Renal cortex interstitium (tissue), 15 donors: ENCODE data around the gene CPLX4. TPM values are rescaled to one million over a fixed set of nuclear protein-coding genes. Genes with fewer than 3 reads are reported as not detected.
A peak's percentile ranks its signal among the peaks of the same experiment; 100 is the strongest.

Source experiments
- DNase-seq, 11 donors: peaks; one replicate each; pipeline ENCODE4 v3.0.0-alpha.2; 2013; ENCODE audit warnings: low read depth in 9 of 11, low spot score in 4 of 11; ENCODE audit errors: extremely low read depth in 1 of 11
- long read RNA-seq, 16 experiments: transcript quantifications; one replicate each; lab custom pipeline, GENCODE V29; 2026
- polyA plus RNA-seq, 3 donors: library from polyadenylated mRNA; unstranded; fragments of 120-200 nt; gene quantifications; one replicate each; pipeline ENCODE4 v1.2.1, GENCODE V29; 2013; ENCODE audit not compliant: insufficient read length in 3 of 3

The CPLX4 gene
- under 1 TPM; 0.06 to 0.23 (median 0.16) TPM for polyA plus RNA-seq
- long read RNA-seq, donor 1, result 0 reads
- long read RNA-seq, donor 2, result 0 reads
- long read RNA-seq, donor 3, result 0 reads
- long read RNA-seq, donor 4, result 0 reads
- long read RNA-seq, donor 5, result 0 reads
- long read RNA-seq, donor 6, result 0 reads
- long read RNA-seq, donor 7, result 0 reads
- long read RNA-seq, donor 8, result 0 reads
- long read RNA-seq, donor 9, result 0 reads
- long read RNA-seq, donor 10, result 0 reads
- long read RNA-seq, donor 11, result 0 reads
- long read RNA-seq, donor 12, result 0 reads
- long read RNA-seq, donor 13, result 0 reads
- long read RNA-seq, donor 14, result 0 reads
- long read RNA-seq, donor 15, result 0 reads
- long read RNA-seq, donor 16, result 0 reads

- DNase-seq, result peak in 3 of 11 donors; percentile 8 to 20 (median 15)
These were observed at the start of gene CPLX4 for GRCh38 chr18:59318460-59319050. TSS of gene CPLX4 (minus strand) at chr18:59318649. CDS start at chr18:59318462, 187 bp downstream.

- no peak for DNase-seq
These were observed 41.9 kb upstream of the CPLX4 start for GRCh38 chr18:59360381-59360780.

DNA sequence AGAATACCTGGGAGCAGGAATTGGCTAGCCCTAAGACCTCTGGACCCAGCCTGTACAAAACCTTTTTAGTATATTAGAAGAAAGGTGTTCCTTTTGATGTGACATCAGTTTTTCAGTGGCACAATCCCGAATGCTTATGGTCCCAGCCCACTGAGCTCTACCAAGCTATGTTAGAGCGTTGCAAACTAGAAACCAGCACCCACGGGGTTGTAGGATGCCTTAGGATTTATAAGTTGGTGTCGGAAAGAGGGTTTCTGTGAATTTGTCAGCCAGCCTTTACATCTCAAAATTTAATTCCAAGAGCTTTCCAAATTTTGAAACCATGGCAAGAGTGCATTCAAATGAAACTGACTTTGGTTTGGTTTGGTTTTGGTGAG is 41.1 kb upstream of the CPLX4 start:
- peak in 1 of 11 donors; percentile 23 for DNase-seq

DNA sequence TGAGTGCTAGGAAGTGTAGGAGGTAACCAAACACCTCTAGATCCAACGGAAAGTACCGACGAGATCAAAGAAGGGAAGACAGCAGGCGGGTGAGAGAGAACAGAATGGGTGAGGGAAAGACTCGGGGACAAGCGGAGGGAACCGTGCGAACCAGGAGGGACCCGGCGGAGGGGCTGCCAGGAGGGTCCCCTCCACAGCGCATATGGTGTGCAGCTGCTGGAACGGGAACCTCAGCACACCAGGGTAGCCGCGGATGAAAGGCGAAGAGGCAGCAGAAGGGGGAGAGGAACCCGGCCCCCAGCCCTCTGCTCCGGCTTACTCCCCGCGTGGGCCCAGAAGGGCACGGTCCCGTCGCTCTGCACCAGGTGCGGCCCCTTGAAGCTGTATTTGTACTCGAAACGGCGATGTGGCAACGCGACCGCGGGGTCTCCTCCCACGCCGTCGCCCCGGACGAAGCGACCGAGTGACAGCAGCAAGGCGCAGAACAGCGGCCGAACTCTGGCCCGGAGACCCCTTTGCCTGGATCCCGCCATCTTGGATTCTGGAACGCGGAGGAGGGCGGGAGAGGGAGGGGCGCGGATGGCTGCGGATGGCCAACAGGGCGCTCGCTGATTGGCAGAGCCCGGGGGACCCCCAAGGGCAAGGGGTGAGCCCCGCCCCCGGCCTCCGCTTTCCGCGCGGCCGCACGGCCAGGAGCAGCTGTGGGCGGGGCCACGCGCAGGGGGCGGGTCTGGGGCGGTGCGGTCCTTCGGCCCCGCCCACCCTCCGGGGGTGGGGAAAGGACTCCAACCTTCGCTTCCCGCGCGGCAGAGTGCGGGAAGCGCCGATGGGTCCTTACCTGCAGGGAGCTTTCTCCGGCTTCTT is 40.5 kb upstream of the CPLX4 start, which contains the start of gene LMAN1:
TSS of gene LMAN1 (minus strand) at position 554 of the 864 bp plus-strand sequence. CDS start at position 533, 21 bp downstream.
- peak; percentile 86 to 95 (median 93) for DNase-seq

- peak in 7 of 11 donors; percentile 8 to 78 (median 57) for DNase-seq
These were observed 39.9 kb upstream of the CPLX4 start for GRCh38 chr18:59358414-59358711.

DNA sequence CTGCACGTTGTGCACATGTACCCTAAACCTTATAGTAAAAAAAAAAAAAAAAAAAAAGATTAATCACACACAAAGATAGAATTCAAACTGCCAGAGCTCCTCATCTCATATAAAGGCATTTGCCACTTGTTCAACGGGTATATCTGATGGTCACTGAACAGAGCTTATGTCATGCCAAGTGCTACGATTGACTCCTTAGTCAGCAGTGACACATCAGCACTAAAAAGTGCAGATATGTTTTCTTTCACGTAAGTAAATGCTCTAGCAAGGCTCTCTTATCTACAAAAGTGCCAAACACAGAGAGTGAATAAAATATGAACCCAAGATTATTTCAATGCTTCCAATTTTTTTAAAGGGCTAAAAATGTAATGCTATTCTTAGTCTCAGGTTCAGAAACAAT is 39.5 kb upstream of the CPLX4 start:
- DNase-seq, result no peak

DNA sequence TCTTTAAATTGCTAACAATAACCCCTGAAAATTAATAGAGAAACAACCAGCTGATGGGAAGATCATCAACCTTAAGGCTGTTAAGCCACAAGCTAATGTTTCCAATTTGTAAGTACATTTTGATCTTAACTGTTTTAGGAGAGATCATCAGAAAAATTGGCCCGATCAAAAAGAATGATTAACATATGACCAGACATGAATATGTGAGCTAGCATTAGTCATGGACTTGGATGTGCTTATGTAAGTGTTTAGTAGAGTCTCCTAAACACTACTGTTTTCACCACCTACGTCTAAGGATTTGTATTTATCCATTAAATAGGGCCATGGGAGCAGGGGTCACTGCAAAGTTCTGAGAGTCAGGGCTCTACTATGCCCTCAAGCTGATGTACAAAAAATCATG is 36.3 kb upstream of the CPLX4 start:
- DNase-seq, result no peak

DNA sequence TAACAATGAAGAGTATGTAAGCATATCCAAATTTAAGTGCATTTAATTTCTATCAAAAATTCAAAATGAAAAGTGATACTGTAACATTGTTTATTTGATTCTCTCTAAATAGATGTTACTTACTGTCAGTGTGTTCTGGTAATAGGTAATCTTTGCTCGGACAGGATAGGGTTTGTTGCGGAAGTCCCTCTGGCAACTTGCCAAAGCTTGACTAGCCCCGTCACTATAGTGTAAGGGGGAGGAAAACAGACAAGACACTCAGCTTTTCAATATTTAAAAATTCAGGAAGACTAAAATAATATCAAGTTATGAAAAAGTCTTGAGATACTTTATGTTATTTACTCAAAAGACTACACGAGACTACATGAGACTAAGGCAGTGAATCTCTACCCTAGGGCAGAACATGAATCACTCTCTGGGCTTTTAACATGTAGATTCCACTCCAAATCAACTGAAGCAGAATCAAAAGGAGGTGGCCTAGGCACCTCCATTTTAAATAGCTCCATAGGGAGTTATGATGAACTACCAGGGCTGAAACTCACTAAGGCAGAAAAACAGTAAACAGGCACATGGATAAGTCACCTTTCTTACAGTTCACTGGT is 34.7 kb upstream of the CPLX4 start:
- no peak for DNase-seq

GRCh38 chr18:59352250-59352855 is 33.9 kb upstream of the CPLX4 start:
- no peak for DNase-seq

DNA sequence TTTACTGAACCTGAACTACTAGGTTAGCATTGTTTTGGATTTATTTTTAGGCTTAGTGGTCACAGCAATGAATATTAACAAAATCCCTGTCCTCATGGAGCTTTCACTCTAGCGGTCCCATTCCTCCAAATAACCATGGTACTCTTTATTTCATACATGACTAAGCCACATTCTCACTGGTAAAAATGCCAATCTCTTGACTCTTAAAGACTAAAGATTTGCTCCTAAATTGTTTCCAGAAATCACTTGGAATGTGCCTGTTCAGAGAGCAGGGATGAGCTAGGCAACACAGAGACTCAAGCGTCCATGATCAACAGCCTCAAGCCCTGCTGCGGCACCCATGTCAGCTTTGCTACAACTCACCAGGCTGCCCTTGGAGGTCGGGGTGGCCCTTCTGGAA is 27.1 kb upstream of the CPLX4 start:
- no peak for DNase-seq

GRCh38 chr18:59344996-59345395 is 26.5 kb upstream of the CPLX4 start:
- DNase-seq, result no peak

- no peak for DNase-seq
These were observed 25.5 kb upstream of the CPLX4 start for GRCh38 chr18:59343926-59344325.

DNA sequence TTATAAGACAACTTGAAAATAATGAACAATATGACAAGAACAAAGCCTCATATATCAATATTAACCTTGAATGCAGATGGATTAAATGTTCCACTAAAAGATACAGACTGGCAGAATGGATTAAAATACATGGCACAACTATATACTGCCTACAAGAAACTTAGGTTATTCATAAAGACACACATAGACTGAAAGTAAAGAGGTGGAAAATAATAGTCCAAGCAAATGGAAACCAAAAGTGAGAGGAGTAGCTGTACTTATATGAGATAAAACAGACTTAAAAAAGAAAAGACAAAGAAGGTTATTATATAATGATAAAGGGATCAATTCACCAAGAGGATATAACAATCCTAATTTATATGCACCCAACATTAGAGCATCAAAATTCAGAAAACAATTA is 22.4 kb upstream of the CPLX4 start:
- no peak for DNase-seq

DNA sequence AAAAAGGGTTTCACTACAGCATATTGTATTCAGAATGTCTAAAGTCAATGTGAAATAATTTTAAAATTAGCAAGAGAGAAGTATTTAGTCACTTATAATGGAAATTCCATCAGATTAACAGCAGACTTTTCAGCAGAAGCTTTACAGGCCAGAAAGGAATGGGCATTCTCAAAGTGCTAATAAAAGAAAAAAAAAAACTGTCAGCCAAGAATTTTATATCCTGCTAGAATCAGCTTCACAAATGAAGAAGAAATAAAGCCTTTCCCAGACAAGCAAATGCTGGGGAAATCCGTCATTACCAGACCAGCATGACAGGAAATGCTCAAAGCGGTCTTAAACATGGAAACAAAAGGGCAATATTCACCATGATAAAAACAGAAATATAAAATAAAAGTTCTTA is 21.9 kb upstream of the CPLX4 start:
- no peak for DNase-seq

DNA sequence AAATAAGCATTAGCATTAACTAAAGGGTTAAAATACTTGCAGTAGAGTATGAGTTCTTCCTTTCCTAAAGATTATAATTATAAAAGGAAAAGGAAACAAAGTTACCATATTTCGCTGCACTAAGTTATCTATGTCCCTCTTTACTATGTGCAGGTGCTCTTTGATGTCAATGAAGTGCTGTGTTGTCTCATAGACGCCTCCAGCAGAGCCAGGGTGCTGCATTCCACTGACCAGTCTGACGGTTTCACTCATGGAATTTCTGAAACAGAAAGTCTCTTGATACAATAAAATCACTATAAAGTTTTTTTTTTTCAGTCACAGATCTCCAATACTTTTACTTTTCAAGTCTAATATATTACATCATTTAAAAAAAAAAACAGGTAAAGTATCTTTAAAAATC is 14.5 kb upstream of the CPLX4 start:
- no peak for DNase-seq

DNA sequence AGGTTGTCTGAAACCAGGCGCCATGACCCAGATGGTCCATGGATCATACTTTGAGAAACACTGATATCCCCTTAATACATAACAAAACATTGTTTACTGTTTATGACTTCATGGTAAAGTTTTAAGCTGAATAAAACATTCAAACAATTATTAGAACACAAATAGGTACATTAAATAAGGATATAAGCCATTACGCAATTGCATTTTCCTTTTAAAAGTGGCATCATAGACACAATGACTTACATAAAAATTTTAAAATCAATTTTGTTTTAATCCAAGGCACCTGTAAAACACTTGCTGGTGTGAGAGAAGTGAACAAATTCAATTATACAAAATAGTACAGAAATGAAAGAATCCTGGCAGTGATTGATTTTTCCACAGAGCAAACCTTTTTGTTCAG is 10.2 kb upstream of the CPLX4 start:
- no peak for DNase-seq

DNA sequence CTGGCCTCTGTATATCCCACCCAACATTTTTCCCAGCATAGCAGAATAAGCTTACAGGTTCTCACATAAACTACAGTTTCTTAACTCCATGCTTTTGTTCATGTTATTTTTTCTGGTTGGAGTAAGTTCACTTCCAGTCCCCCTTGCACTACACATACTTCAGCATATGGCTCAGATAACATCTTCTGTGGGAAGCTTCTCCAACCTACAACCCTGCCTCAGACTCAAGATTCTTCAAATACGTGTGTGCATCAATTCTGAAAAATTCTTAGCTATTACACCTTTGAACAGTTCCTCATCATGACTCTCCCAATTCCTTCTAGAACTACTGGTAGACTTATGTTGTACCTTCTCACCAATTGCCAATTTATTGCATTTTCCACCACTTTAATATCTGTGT is 7.5 kb upstream of the CPLX4 start:
- no peak for DNase-seq

GRCh38 chr18:59324623-59324971 is 6.1 kb upstream of the CPLX4 start:
- no peak for DNase-seq

DNA sequence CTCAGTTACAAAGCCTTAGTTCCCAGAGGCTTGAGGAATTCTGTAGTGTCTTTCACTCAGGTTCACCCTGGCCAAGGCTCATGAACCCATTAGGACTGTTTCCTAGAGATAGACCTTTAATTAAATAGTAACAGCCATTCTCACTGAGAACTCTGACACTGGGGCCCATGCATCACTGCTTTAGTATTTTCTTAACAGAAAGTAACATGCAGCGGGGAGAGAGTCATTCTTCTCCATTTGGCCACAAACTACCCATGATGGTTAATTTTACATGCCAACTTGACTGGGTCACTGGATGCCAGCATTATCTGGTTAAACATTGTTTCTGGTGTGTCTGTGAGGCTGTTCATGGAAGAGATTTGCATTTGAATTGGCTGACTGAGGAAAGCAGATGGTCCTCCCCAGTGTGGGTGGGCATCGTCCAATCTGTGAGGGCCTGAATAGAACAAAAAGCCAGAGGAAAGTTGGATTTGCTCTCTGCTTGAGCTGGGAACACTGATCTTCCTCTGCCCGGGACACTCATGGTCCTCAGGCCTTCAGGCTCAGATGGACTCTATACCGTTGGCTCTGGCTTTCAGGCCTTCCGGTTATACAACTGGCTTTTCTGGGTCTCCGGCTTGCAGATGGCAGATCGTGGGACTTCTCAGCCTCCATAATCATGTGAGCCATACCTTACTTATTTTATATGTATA is 5.6 kb upstream of the CPLX4 start:
- no peak for DNase-seq
